ENCODE results near the gene CCDC50. TPM values are rescaled to one million over a fixed set of nuclear protein-coding genes. Genes with fewer than 3 reads are reported as not detected.

CCDC50 gene
- total RNA-seq, 1 experiment from 2014 or later, result 47.8 TPM

GRCh38 chr3:191432162-191432561, 103.0 kb downstream of the CCDC50 start:
- Histone ChIP-seq H2AFZ (ENCODE audit: low read depth, low read length, poor library complexity, severe bottlenecking) (no peak overlapping the region), H3K4me1 (ENCODE audit: control insufficient read depth in 1 of 2, insufficient read depth in 2 of 2, low read length in 2 of 2) (no peaks in the 10 kb centered on the region), H3K9me2 (ENCODE audit: insufficient read depth) (no peaks in the 10 kb centered on the region), H4K20me1 (ENCODE audit: insufficient read depth) (no peaks in the 10 kb centered on the region), H3K4me3 (replicated peaks in 1 of 2; ENCODE audit: low read depth in 1 of 2, low read length in 2 of 2) (no peak overlapping the region), H3K27me3 (ENCODE audit: insufficient read depth, low read length) (no peaks in the 10 kb centered on the region), H3K27ac (ENCODE audit: low read depth, low read length) (no peak overlapping the region), H3K9me3 (ENCODE audit: control insufficient read depth in 1 of 2, insufficient read depth in 1 of 2, low read depth in 1 of 2, low read length in 2 of 2) (no peaks in the 10 kb centered on the region), H3K79me2 (ENCODE audit: insufficient read depth, low read length) (no peaks in the 10 kb centered on the region), H3K9ac (ENCODE audit: low read length) (no peak overlapping the region), H3K36me3 (ENCODE audit: control insufficient read depth in 1 of 2, insufficient read depth in 2 of 2, low read length in 2 of 2) (no peaks in the 10 kb centered on the region), H3K4me2 (ENCODE audit: low read length) (no peak overlapping the region)
- TF ChIP-seq MAX (IDR thresholded peaks at IDR 0.05) (no peak), REST (IDR thresholded peaks at IDR 0.05; ENCODE audit: low read depth) (no peak), ZFX (IDR thresholded peaks at IDR 0.05) (no peak), ZNF274 (IDR thresholded peaks at IDR 0.05; ENCODE audit: low read depth, low read length) (no peak), SRF (IDR thresholded peaks at IDR 0.05; ENCODE audit: low read depth) (no peak), EZH2phosphoT487 (IDR thresholded peaks at IDR 0.05; ENCODE audit: borderline replicate concordance) (no peak), SIN3A (IDR thresholded peaks at IDR 0.05; ENCODE audit: low read depth) (no peak), JUND (IDR thresholded peaks at IDR 0.05) (no peak)
- POLR2A ChIA-PET, result no interaction called here
- RAD21 ChIA-PET (ENCODE audit: low non-redundant PET in 1 of 2, low total read pairs in 2 of 2, uncharacterized antibody in 2 of 2, unreplicated experiment in 2 of 2), result no interaction called here
- CTCF ChIA-PET, result no interaction called here
- DNase-seq (ENCODE audit: low read depth, low spot score) (no peak), ATAC-seq (no peak)
- BruUV-seq (replicated peaks), result no TSS peak
- intact Hi-C loops (cut with micrococcal nuclease), result no loop called here

- DNase-seq (ENCODE audit: low read depth, low spot score) (no peak), ATAC-seq (no peak)
- Histone ChIP-seq H3K9ac (ENCODE audit: low read length) (no peak overlapping the region), H3K27me3 (ENCODE audit: insufficient read depth, low read length) (no peaks in the 10 kb centered on the region), H3K27ac (ENCODE audit: low read depth, low read length) (no peak overlapping the region), H3K9me2 (ENCODE audit: insufficient read depth) (no peaks in the 10 kb centered on the region), H2AFZ (ENCODE audit: low read depth, low read length, poor library complexity, severe bottlenecking) (no peak overlapping the region), H3K4me2 (ENCODE audit: low read length) (no peak overlapping the region), H3K36me3 (ENCODE audit: control insufficient read depth in 1 of 2, insufficient read depth in 2 of 2, low read length in 2 of 2) (no peaks in the 10 kb centered on the region), H3K79me2 (ENCODE audit: insufficient read depth, low read length) (no peaks in the 10 kb centered on the region), H3K9me3 (ENCODE audit: control insufficient read depth in 1 of 2, insufficient read depth in 1 of 2, low read depth in 1 of 2, low read length in 2 of 2) (no peaks in the 10 kb centered on the region), H3K4me1 (ENCODE audit: control insufficient read depth in 1 of 2, insufficient read depth in 2 of 2, low read length in 2 of 2) (no peaks in the 10 kb centered on the region), H4K20me1 (ENCODE audit: insufficient read depth) (no peaks in the 10 kb centered on the region), H3K4me3 (replicated peaks in 1 of 2; ENCODE audit: low read depth in 1 of 2, low read length in 2 of 2) (no peak overlapping the region)
- ChIA-PET POLR2A (no interaction called here), CTCF (no interaction called here), RAD21 (ENCODE audit: low non-redundant PET in 1 of 2, low total read pairs in 2 of 2, uncharacterized antibody in 2 of 2, unreplicated experiment in 2 of 2) (no interaction called here)
- no TSS peak for BruUV-seq (replicated peaks)
- intact Hi-C loops (cut with micrococcal nuclease), result no loop called here
- TF ChIP-seq ZBTB33 (IDR thresholded peaks at IDR 0.05; ENCODE audit: extremely low read depth, insufficient replicate concordance, low read length) (no peak), CTCF (IDR thresholded peaks at IDR 0.05 in 2 of 3, conservative IDR thresholded peaks at IDR 0.05 in 1 of 3; ENCODE audit: borderline replicate concordance in 1 of 3, insufficient read depth in 1 of 3, low read depth in 2 of 3, low read length in 2 of 3) (no peak), MAX (IDR thresholded peaks at IDR 0.05) (no peak), ATF3 (IDR thresholded peaks at IDR 0.05) (no peak), TCF7L2 (IDR thresholded peaks at IDR 0.05; ENCODE audit: borderline replicate concordance, extremely low read depth, insufficient read depth, insufficient read length) (no peak), CBX3 (IDR thresholded peaks at IDR 0.05; ENCODE audit: low read depth) (no peak)
Observed at GRCh38 chr3:191434024-191434423, 104.8 kb downstream of the CCDC50 start.

All from HCT116 (cell line).